Activated CD4-positive, alpha-beta T cell treated with anti-CD3 and anti-CD28 coated beads, Interleukin-2, amount 50 U/mL, for 48 hours (primary cell): Measurements from ENCODE around the gene ALDH1L1.

Experiments used
- DNase-seq, 2 experiments: peaks; one replicate each; pipeline ENCODE4 v3.0.0-alpha.2; 2020

ALDH1L1 gene

DNA sequence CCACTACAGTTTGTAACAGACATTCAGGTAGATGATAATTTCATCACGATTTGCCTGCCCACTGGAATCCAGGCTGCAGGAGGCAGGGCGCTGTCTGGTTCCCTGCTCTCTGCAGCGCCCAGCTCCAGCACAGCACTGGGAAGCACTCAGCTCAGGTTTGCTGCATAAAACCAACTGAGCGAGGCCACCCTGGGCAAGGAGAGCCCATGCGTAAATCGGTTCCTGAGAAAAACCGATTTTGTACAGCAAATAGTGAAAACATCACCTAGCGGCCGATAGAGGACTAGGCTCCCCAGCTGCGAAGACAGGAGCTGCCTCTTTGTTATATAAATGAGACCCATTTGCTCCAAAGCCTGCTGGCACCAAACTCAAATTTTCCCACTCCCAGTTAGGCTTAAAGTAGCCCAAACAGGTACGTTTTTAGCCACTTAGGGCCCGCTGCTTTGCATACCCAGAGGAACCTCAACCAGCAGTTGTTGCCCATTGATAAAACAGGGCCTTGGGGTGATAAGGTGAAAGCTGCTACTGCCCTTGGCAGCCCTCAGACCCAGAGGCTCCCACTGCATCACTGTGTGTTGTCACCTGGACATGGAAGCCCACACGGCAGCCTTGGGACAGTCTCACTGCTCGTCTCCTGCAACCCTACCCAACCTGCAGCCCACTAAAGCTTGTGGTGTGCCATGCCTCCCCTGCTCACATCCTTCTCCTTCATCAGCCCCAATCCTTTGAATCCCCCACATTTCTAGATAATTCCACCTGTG, 47.5 kb downstream of the ALDH1L1 start:
- DNase-seq: no peak

DNA sequence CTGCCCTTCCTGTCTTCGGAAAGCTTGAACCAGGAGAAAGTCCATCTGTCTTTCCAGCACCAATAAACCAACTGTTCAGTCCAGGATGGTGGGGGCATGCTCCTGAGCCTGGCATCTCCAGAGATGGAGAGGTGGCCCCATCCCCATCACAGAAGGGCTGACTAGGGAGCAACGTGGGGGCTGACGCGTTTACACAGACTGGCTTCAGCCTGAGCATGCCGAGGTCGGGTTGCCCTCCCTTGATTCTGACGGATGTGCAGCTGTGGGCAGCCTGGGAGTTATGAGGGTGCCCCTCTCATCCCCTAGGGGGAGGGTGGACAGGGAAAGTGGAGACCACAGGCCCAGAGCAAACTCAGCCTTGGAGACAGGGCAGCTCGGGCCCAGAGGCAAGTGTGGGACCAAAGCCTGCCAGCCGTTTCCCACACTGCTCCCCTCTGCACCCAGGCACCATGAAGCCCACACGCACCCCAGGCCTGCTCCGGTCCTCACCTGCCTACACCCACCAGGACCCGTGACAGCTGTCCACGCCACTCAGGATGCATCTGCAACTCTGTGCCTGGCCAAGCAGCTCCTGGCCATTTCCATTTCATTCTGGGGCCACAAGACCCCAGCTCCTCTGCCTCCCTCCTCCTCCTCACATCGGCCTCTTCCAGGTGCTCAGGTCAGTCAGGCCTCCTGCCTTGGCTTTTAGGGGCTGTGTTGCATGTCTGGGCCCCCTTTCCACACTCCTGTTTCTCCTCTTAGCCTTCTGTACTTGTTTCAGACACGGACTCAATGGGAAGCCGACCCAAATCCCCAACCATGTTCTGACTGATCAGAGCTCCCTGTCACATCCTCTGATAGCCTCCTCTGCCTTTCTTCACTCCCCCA, 48.3 kb downstream of the ALDH1L1 start:
- no peak for DNase-seq

DNA sequence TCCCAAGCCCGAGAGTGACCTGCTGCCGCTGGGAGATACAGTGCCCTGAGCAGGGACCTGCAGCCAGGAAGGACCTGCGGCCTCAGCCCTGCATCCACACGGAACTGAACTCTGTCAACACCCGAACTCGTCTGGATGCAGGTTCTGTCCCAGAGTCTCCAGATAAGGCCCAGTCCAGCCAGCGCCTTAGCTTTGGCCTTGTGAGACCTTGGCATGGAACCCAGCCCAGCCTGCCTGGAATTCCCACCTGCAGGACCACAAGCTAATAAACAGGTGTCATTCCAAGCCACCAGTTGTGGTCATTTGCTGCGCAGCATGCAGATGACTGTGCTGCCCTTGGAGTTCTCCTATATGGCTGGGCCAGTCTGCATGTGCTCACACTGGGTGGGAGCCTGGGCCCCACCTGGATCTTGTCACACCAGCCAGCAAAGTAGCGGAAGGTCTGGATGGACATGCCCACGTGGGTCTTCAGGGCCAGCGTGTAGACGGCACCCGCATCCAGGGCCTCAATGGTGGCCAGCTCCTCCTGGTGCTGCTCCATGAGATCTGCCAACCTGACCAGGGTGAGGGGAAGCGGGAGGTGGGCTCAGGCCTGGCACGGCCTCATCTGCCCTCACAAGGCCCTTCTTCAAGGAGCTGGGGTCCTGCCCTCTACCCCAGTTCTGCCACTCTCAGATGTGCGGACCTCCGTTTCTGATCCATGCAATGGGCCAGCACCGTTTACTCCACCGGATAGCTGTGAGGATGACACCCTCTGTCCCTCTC, 49.2 kb downstream of the ALDH1L1 start:
- DNase-seq: no peak

DNA sequence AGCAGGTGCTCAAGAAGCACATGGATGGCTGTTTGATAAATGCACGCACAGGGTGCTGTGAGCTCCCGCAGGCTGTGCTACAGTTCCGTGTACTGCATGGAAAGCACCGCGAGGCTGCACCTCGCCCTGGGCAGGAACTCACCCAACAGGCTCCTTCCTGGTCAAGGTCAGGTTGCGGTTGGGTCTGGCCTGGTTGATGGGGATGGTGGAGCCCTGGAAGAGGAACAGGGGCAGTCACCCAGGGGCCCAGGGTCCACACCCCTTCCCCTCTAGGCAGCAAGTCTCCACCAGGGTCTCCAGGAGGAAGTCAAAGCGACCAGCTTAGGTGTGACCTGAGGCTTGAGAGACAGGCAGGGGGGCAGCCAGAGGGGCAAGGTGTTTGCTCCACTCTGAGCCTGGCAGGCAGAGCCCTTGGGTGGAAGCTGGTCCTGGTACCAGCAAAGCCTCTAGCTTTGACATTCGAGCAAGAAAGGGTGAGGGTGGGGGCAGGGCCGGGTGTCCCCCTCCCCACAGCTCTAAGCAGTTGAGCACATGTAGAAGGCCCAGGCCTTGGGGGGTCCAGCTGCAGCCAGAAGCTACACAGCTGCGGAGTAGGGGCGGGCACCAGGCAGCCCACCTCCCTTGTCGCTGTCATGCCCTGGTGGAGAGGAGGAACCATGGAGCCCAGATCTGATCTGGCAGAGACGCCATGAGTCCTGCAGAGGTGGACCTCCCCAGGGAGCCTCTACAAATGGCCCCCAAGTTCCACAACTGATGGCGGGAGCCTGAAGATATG, 50.1 kb downstream of the ALDH1L1 start:
- DNase-seq: no peak

DNA sequence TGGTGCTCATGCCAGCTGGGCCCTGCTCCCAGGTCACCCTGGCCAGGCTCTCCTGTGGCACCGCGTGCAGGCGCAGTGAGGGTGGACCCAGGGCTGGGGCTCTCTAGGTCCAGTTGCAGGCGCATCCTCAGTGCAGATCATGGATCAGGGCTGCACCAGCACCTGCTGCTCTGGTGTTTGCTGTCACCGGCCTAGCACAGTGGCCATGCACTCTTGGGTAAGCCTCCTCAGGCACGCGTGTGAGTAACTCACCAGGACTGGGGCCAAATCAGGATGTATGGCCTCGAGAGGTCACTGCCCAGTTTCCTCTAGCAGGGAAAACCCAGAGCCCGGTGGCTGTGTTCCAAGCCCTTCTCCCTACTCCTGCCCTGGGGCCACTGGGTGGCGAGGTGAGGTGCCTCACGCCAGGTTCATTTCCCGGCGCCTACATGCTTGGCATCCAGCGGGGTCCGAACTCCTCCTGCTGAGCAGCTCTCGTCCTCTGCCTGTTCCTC, 50.9 kb downstream of the ALDH1L1 start:
- no peak for DNase-seq

DNA sequence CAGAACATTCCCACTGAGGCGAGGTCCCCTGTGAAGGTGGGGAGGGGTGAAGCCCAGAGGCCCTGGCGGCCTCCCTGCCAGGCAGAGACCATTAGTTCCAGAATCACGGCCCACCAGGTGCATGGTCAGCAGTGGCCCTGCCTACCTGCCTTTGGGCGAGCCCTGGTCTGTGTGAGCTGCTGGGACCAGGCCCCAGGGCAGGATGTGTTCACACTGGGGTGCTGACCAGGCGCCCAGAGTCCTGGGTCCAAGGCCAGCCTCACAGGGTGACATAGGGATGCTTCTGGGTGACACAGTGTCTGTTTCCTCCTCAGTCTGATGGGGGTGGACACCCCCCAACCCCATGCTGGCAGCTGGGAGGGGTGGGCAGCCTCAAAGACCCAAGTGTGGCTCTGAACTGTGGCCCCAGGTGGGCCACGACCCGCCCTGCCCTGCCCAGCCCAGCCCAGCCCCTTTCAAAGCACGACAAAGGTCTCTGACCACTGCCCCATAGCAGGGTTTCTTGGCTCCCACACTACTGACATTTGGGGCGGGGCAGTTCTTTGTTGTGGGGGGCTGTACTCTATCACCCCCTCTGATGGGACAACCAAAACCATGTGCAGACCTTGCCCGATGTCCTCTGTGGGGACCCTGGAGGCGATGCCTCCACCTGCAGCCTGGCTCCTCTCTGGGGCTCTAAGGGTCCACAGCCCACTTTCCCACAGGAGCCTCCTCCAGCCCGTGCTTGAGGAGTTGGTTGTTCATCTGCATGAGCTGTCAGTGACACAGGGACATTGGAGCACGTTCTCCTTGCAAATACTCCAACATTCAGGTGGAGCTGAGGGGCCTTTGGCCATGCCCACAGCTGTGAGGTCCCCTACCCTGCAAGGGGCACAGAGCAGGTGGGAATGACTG, 51.6 kb downstream of the ALDH1L1 start:
- DNase-seq: no peak

DNA sequence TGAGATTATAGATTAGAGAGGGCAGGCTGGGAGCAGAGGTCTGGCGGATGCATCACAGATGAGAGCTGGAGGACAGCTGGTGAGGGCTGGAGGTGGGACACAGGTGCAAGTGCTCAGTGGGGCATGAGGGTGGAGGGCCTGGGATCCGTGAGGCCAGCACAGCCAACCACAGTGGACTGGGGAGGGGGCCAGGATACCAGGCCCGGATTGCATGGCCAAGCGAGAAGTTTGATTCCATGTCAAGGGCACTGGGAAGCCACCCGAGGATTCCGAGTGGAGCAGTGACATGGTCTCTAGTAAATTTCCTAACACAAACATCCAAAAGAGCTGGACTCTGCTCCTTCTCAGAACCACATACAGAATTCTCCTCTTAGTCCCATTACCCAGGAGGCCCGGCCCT, 52.5 kb downstream of the ALDH1L1 start:
- no peak for DNase-seq

DNA sequence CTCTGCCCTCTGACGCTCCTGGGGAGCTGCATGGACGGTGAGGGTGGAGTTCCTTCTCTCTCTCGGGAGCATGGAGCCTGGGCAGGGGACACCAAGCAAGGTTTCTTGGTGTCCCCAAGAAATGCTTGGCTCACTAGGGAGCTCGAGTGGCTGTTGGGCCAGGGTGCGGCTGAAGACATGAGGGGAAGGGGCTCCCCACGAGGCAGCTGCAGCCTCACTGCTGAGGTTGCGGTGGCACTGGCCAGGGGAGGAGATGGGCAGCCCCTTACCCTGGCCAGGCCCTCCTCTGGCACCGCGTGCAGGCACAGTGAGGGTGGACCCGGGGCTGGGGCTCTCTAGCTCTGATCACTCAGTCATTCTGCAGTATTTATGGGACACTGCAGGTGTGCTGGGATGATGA, 52.9 kb downstream of the ALDH1L1 start:
- DNase-seq: no peak

DNA sequence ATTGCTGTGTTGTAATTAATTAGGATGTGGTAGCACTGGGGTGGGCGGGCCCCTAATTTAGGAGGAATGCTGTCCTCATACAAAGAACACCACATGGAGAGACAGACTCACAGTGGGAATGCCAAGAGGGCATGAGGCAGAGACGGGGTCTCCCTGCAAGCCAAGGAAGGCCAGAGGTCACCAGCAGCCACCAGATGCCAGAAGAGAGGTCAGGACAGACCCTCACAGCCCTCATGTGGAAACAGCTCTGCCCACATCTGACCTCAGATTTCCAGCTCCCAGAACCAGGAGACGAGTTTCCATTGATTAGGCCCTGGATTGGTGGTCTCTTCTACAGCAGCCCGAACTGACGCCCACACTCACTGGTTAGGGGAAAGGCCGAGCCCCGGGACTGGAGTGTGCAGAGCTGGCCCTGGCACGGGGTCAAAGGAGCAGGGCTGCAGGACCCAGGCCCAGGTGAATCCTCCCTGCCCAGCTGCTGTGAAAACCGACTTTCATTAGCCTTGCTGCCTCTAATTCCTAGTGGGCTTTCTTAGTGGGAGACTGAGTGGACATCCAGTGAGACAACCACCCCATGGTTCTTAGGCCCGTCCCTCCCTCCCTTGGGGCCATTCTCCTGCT, 53.5 kb downstream of the ALDH1L1 start:
- no peak for DNase-seq

DNA sequence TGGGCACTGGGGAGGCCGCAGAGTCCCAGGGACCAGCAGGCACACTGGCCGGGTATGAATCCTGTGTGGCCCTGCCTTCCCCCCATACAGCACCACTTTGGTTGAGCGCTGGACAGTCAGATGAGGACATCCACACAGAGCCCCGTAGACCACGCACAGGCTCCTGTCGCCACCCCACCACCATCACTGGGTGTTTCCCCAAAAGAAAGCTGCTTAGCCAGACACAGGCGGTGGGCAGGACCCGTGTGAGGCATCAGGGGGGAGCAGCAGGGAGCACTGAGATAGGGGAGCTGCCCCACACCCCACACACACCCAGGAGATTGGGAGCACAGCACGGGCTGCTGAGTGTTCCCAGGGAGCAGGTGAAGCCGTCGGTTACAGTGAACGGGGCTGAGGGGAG, 54.1 kb downstream of the ALDH1L1 start:
- no peak for DNase-seq

DNA sequence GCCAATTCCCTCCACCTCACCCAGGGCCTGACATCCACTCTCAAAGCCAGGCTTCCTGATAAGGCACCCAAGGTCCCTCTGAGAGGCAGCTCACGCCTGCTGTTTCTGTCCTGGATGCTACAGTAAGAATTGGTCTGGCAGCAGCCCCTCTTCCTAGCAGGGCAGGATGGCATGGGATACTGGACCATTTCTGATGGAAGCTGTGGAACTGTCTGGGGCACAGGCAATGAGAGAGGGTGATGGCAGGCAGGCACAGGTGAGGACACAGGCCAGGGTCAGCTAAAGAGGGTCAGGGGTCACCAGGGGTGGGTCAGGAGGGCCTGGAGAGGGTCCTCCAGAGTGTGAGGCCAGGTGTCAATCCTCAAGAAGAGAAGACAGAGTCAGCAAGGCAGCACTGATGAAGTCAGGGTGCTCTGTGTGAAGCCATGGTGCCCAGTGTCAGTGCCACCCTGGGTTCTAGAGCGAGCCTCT, 54.6 kb downstream of the ALDH1L1 start:
- DNase-seq: no peak

DNA sequence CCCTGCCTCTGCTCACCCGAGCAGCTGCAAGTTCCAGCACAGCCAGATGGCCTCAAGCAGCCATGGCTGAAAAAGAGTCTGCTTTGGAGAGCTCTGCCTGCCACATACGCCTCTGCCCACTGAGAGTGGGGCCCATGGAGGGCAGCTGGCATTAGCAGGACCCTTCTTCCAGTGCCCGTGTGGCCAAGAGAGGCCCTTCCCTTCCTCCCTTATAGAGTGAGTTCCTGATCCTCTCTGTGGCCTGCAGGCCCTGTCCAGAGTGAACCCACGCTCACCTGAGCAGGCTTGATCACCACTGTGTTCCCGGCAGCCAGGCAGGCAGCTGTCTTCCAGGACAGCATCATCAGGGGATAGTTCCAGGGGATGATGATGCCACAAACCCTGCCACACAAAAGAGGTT, 55.0 kb downstream of the ALDH1L1 start:
- DNase-seq: no peak

DNA sequence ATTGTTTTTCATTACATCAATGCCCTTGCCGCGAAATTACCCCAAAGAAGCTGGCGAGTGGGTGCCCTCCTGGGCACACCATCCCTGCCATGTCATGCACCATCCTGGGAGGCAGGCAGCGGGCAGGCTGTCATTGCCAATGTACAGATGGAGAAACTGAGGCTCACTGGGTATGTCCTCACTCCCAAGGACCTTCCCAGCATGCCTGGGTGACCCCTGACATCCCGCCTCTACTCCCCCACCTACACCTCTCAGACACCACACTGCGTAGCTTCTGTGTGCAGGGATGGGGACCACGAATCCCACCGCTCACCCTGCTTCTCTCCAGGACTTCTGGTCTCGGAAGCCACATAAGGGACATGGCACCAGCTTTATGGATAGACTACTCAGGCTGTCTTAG, 55.5 kb downstream of the ALDH1L1 start:
- no peak for DNase-seq

DNA sequence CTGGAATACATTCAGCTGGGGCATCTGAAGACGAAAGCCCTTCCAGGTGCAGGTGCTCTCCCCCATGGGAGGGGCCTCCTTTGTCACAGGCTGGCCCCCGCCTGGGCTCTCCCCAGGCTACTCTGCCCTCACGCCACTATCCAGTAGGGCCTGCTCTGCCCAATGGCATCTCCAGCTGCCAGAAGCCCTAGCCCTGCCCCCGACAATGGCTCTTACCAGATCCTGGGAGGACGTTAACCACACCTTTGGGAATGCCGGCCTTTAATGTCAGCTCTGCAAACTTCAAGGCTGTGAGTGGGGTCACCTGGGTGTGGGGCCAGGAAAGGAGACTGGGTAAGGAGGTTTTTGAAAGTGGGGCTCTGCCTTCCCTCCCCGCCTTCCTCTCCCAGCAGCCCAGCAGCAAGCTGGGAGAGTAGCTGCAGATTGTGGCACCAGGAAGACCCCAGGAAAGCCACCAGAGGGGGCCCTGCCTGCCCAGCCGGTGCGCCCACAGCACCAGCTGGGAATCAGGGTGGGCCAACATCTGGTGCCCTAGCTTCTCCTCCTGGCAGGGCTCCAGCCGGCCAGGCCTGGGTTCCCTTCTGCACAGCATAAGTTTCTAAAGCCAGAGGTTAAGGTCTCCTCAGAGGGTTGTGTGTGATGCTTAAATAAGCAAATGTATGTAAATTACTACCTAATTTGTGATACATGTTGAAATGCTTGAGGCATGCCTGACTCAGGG, 56.1 kb downstream of the ALDH1L1 start:
- DNase-seq: no peak

DNA sequence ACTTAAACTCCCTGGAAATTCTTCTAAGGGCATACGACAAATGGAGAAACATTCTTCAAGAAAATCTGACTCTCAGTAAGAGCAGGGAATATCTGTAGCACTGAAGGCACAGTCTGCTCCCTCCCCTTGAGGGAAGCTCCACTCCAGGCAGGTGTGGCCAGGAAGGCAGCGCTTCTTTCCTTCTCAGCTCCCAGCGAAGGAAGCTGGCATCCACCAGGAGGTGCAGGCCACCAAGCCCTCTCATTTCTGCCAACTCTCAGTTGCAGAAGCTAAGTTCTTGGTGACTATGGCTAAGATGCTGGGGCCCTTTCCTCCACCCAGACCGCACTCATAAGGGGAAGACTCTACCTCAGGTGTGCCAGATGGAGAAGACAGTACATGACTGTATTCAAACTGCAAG, 58.8 kb downstream of the ALDH1L1 start:
- DNase-seq: no peak

DNA sequence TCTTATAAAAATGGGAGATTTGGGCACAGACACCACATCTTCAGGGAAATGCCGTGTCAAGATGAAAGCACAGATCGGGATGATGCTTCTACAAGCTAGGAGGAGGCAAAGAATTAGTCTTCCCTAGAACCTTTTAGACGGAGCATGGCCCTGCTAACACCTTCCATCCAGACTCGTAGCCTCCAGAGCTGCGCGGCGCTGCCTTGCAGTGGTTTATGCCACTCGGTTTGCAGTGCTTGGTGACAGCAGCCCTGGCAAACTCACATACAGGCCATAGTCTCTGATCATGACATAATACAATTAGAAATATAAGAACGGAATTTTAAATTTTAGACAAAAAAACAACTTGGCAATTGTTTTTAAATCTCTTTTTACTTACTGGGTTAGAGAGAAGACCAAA, 59.3 kb downstream of the ALDH1L1 start:
- no peak for DNase-seq

DNA sequence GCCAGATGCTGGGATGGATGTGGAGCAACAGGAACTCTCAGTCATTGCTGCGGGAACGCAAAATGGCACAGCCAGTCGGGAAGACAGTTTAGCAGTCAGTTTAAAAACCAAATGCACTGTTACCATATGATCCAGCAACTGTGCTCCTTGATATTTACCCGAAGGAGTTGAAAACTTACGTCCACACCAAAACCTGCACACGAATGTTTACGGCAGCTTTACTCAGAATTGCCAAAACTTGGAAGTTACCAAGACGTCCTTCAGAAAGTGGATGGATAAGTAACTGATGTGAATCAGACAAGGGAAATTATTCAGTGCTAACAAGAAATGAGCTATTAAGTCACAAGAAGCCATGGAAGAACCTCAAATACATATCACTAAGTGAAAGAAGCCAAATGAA, 60.4 kb downstream of the ALDH1L1 start:
- DNase-seq: no peak

DNA sequence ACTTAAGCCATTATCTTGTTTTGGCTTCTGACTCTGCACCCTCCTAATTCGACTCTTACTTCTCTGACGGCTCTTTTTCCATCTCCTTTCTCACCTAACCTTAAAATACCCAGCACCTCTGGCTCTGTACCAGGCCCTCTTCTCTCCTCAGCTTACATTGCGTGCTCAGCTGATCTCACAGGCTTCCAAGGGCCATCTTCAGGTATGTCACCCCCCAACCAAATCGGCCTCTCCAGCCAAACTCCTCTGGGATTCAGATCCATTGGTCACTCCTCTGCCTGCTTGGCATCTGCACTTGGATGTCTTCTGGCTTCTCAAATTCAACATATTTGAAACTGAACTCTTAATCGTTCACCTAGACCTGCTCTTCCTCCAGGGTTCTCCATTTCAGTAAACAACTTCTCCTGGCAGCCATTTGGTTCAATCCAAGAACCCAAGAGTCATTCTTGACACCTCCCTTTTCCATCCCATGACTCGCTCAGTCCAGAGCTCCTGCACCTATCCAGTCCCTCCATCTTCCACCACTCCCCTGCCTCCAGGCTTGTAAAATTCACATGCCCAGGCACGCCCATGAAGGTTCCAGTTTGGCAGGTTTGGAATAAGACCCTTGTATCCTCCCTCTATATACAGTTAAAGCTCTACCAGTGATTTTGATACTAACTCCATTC, 61.2 kb downstream of the ALDH1L1 start:
- DNase-seq: no peak

DNA sequence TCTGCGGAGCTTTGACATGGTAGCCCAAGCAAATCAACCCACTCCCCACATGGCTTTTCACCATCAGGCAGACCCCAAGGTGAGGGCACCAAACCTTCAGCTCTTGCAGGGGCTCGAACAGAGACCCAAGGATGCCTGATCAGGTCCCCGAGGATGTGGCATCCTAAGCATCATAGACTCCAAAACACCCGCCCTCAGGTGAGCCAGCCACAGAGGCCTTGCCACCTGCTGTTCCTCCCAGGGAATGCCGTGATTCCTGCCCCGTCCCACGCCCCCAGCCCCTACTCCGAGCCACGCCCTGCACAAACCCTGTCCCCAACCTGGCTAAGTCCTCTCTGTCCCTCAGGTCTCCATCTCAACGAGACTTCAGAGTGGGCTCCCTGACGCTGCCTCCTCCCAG, 61.8 kb downstream of the ALDH1L1 start:
- no peak for DNase-seq

DNA sequence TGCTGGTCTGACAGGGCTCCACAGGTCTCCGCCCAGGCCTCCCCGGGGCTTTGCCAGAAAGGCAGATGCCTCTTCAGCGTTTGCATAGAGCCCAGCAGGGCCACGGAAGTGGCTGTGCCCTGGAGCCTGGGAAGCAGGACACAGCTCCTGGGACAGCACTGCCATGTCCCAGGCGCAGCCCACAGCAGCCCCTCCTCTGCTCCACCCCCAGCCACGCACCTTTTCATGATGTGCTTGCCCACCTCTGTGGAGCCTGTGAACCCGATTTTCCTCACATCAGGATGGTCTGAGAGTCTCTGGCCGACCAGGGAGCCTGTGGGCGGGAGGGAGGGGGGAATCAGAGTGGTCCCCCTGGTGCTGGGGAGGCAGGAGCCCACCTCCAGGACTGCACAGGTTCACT, 62.6 kb downstream of the ALDH1L1 start:
- no peak for DNase-seq
